Panc1 (cell line): ENCODE measurements around the gene SGIP1. TPM values are rescaled to one million over a fixed set of nuclear protein-coding genes. Genes with fewer than 3 reads are reported as not detected.
"Not testable (repeated sequence)": the region's sequence is repeated elsewhere in the genome, so short reads cannot be mapped to it uniquely, and the experiment has no call there.

ENCODE experiments used
- ATAC-seq: fragments of 200-7000 bp; cut with Tn5 transposase; 2 replicates; pipeline ENCODE4 v1.9.1; 2020; ENCODE audit warnings: mild to moderate bottlenecking, moderate library complexity
- BruUV-seq: library from RNA; stranded (reverse); fragments of 400-500 nt; replicated peaks from 2 replicates; lab custom pipeline; 2021; lab: Mats Ljungman, UMichigan
- CTCF ChIA-PET: fragments of 300-600 bp; sonication (Branson Sonifier 250); formaldehyde crosslinking; loops from one replicate; lab custom pipeline; 2022; ENCODE audit warnings: antibody characterized with exemption; lab: Charles Lee
- POLR2A ChIA-PET: fragments of 300-600 bp; sonication (Branson Sonifier 250); formaldehyde crosslinking; loops from one replicate; lab custom pipeline; 2022; ENCODE audit warnings: antibody characterized with exemption; lab: Charles Lee
- DNase-seq: peaks from one replicate; pipeline ENCODE4 v3.0.0-alpha.2; 2010; ENCODE audit warnings: low read depth, low spot score
- H3K27ac ChIP-seq: 2 replicates; pipeline ENCODE4 v1.5.1; 2011; ENCODE audit warnings: mild to moderate bottlenecking, low read length, inconsistent platforms
- H3K27me3 ChIP-seq: fragments of 200-500 bp; sonication (Bioruptor generic); 2 replicates; pipeline ENCODE4 v1.6.0; 2014; ENCODE audit warnings: low read length, inconsistent platforms; ENCODE audit not compliant: control insufficient read depth, insufficient read depth
- H3K36me3 ChIP-seq: fragments of 200-500 bp; sonication (Bioruptor generic); 2 replicates; pipeline ENCODE4 v1.5.1; 2014; ENCODE audit warnings: inconsistent platforms, mild to moderate bottlenecking, low read length, moderate library complexity; ENCODE audit not compliant: control insufficient read depth, insufficient read depth
- H3K4me1 ChIP-seq: 2 replicates; pipeline ENCODE4 v1.5.1; 2011; ENCODE audit warnings: inconsistent platforms, mild to moderate bottlenecking, low read length, moderate library complexity; ENCODE audit not compliant: control insufficient read depth, insufficient read depth
- H3K4me3 ChIP-seq, 2 experiments: 2 replicates each; pipeline ENCODE4 v1.5.1; 2011 to 2012; ENCODE audit warnings: low read depth in 2 of 2, low read length in 2 of 2, mild to moderate bottlenecking in 2 of 2, inconsistent platforms in 1 of 2, moderate library complexity in 1 of 2
- H3K9me3 ChIP-seq: fragments of 200-500 bp; sonication (Bioruptor generic); 2 replicates; pipeline ENCODE4 v1.5.1; 2014; ENCODE audit warnings: low read depth, mild to moderate bottlenecking, inconsistent platforms, low read length, moderate library complexity; ENCODE audit not compliant: control insufficient read depth, insufficient read depth
- CTCF ChIP-seq: fragments of 450-650 bp; IDR thresholded peaks from 2 replicates; pipeline ENCODE4 v1.5.1; 2017; ENCODE audit warnings: mild to moderate bottlenecking
- POLR2AphosphoS5 ChIP-seq: IDR thresholded peaks from 2 replicates; pipeline ENCODE4 v1.6.1; 2012; ENCODE audit warnings: mild to moderate bottlenecking, low read depth, low read length, moderate library complexity
- SIN3A ChIP-seq: IDR thresholded peaks from 2 replicates; pipeline ENCODE4 v1.6.1; 2012; ENCODE audit warnings: low read depth, mild to moderate bottlenecking, low read length, moderate library complexity, borderline replicate concordance; ENCODE audit not compliant: insufficient read depth
- TCF7L2 ChIP-seq: IDR thresholded peaks from 2 replicates; pipeline ENCODE4 v1.6.1; 2011; ENCODE audit warnings: mild to moderate bottlenecking, low read depth, low read length, inconsistent platforms
- in situ Hi-C: cut with HindIII; loops from 2 replicates; pipeline ENCODE4 v1.10.0; 2016; ENCODE audit warnings: low sequenced_read_pairs, low pct_unique_long_range_greater_than_20kb
- intact Hi-C: fragments of 100-400 bp; cut with micrococcal nuclease; formaldehyde crosslinking; loops from one replicate; pipeline ENCODE4 v1.10.0; 2022; ENCODE audit not compliant: unreplicated experiment
- total RNA-seq: library from RNA; stranded (reverse); gene quantifications from one replicate; pipeline ENCODE4 v1.2.1, GENCODE V29; 2021; ENCODE audit not compliant: unreplicated experiment
- TF ChIP-seq, protein P1 (sequence below), 2 experiments: IDR thresholded peaks; 2 replicates each; pipeline ENCODE4 v1.6.1; 2011 to 2012; ENCODE audit warnings: low read depth in 2 of 2, control low read depth in 1 of 2, low read length in 1 of 2, mild to moderate bottlenecking in 1 of 2, moderate library complexity in 1 of 2; ENCODE audit not compliant: insufficient read depth in 1 of 2

The SGIP1 gene
- total RNA-seq, 1 experiment from 2014 or later: 1.6 TPM

- no peak for TF ChIP-seq SIN3A
- TF ChIP-seq, protein P1, sequence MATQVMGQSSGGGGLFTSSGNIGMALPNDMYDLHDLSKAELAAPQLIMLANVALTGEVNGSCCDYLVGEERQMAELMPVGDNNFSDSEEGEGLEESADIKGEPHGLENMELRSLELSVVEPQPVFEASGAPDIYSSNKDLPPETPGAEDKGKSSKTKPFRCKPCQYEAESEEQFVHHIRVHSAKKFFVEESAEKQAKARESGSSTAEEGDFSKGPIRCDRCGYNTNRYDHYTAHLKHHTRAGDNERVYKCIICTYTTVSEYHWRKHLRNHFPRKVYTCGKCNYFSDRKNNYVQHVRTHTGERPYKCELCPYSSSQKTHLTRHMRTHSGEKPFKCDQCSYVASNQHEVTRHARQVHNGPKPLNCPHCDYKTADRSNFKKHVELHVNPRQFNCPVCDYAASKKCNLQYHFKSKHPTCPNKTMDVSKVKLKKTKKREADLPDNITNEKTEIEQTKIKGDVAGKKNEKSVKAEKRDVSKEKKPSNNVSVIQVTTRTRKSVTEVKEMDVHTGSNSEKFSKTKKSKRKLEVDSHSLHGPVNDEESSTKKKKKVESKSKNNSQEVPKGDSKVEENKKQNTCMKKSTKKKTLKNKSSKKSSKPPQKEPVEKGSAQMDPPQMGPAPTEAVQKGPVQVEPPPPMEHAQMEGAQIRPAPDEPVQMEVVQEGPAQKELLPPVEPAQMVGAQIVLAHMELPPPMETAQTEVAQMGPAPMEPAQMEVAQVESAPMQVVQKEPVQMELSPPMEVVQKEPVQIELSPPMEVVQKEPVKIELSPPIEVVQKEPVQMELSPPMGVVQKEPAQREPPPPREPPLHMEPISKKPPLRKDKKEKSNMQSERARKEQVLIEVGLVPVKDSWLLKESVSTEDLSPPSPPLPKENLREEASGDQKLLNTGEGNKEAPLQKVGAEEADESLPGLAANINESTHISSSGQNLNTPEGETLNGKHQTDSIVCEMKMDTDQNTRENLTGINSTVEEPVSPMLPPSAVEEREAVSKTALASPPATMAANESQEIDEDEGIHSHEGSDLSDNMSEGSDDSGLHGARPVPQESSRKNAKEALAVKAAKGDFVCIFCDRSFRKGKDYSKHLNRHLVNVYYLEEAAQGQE (IDR thresholded peaks at IDR 0.05; ENCODE audit: insufficient read depth in 1 of 2, low read depth in 2 of 2, low read length in 1 of 2): no peak
- no peak for TF ChIP-seq TCF7L2
- no peak for TF ChIP-seq POLR2AphosphoS5
- TF ChIP-seq CTCF: no peak
- Histone ChIP-seq H3K9me3 (no peaks in the 10 kb centered on the region), H3K4me3 (no peak overlapping the region), H3K36me3 (no peaks in the 10 kb centered on the region), H3K27me3 (no peaks in the 10 kb centered on the region), H3K4me1 (no peaks in the 10 kb centered on the region), H3K27ac (no peak overlapping the region)
- ATAC-seq (no peak), DNase-seq (no peak)
- in situ Hi-C loops (no loop called here), intact Hi-C loops (no loop called here)
- ChIA-PET POLR2A (no interaction called here), CTCF (no interaction called here)
- BruUV-seq: no TSS peak
These were observed 55.4 kb downstream of the SGIP1 start for GRCh38 chr1:66589326-66589725.

DNA sequence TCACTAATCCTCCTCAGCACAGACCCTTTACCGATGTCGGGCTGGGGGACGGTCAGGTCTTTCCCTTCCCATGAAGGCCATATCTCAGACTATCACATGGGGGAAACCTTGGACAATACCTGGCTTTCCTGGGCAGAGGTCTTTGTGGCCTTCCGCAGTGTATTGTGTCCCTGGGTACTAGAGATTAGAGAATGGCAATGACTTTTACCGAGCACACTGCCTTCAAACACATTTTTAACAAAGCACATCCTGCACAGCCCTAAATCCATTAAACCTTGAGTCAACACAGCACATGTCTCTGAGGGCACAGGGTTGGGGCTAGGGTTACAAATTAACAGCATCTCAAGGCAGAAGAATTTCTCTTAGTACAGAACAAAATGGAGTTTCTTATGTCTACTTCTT lies 58.2 kb downstream of the SGIP1 start:
- H3K27me3 ChIP-seq, H3K4me1 ChIP-seq, ATAC-seq, H3K4me3 ChIP-seq, intact Hi-C loops, in situ Hi-C loops, DNase-seq, H3K9me3 ChIP-seq, H3K36me3 ChIP-seq, BruUV-seq, H3K27ac ChIP-seq, CTCF ChIA-PET, POLR2A ChIA-PET: not testable (repeated sequence)

DNA sequence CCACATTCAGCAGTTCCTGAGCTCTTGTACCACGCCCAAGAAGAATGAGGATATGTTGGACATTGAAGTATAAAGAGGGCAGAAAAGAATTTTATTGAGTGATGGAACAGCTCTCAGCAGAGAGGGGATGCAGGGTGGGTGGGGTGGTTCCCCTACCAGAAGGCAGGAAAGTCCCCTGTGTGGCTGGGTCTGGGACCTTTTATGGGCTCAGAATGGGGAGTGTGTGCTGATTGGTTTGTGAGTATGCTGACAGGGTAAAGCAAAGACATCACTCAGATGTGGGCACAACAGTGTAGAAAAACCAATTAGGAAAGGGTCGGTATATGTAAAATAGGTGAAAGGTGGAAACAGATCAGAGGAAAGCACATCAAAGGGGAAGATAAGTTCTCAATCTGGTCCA lies 62.2 kb downstream of the SGIP1 start:
- ChIA-PET CTCF (no interaction called here), POLR2A (no interaction called here)
- no peaks in the 10 kb centered on the region for H3K27me3 ChIP-seq
- no peak for TF ChIP-seq TCF7L2
- TF ChIP-seq CTCF: no peak
- TF ChIP-seq, protein P1 (IDR thresholded peaks at IDR 0.05; ENCODE audit: insufficient read depth in 1 of 2, low read depth in 2 of 2, low read length in 1 of 2): no peak
- TF ChIP-seq SIN3A: no peak
- no peak for TF ChIP-seq POLR2AphosphoS5
- no peak overlapping the region for H3K4me3 ChIP-seq
- no peak overlapping the region for H3K27ac ChIP-seq
- no peaks in the 10 kb centered on the region for H3K4me1 ChIP-seq
- H3K36me3 ChIP-seq: no peaks in the 10 kb centered on the region
- no TSS peak for BruUV-seq
- intact Hi-C loops (no loop called here), in situ Hi-C loops (no loop called here)
- H3K9me3 ChIP-seq: no peaks in the 10 kb centered on the region
- ATAC-seq (no peak), DNase-seq (no peak)
